Right ventricle myocardium superior (tissue), 1 donor: ENCODE data around the gene NDUFS7. TPM values are rescaled to one million over a fixed set of nuclear protein-coding genes. Genes with fewer than 3 reads are reported as not detected.

Experiments used
- ATAC-seq: fragments of 200-7000 bp; cut with Tn5 transposase; one replicate; pipeline ENCODE4 v1.9.1; 2020; ENCODE audit warnings: mild to moderate bottlenecking; ENCODE audit not compliant: poor library complexity
- DNase-seq: peaks from one replicate; pipeline ENCODE4 v3.0.0-alpha.2; 2020
- intact Hi-C: fragments of 100-400 bp; cut with DNase I; formaldehyde crosslinking; loops from one replicate; pipeline ENCODE4 v1.11.2; 2022
- total RNA-seq: library from RNA; stranded (reverse); fragmentation: NEBNext Ultra II Directional; extraction: Animal tissue kit (Norgen Biotek cat#: 25700); gene quantifications from one replicate; pipeline ENCODE4 v1.2.1, GENCODE V29; 2021
- donor health status: DM: no; HTN: yes; CAD: no; lungs with severe emphysema.

NDUFS7 gene
- total RNA-seq, 1 donor from 2014 or later = 461 TPM

- no peak for ATAC-seq
- intact Hi-C loops = no loop called here
- DNase-seq = no peak
Observed at GRCh38 chr19:1379126-1379905, 4.4 kb upstream of the NDUFS7 start.

- ATAC-seq = no peak
- intact Hi-C loops = loop anchor here (10.0 kb wide), 1 partner anchor 105 kb away; the partner anchor contains the start of gene FAM174C
- DNase-seq = no peak
Observed at GRCh38 chr19:1379961-1380489, 3.7 kb upstream of the NDUFS7 start.

GRCh38 chr19:1382250-1382649, 1.5 kb upstream of the NDUFS7 start:
- ATAC-seq (no peak), DNase-seq (no peak)
- intact Hi-C loops = loop anchor here (10.0 kb wide), 1 partner anchor 107 kb away; the partner anchor contains the start of gene FAM174C

- intact Hi-C loops = loop anchor here (10.0 kb wide), 1 partner anchor 108 kb away; the partner anchor contains the start of gene FAM174C
- DNase-seq (no peak), ATAC-seq (no peak)
Observed at GRCh38 chr19:1383017-1383311, 743 bp upstream of the NDUFS7 start.

- intact Hi-C loops = loop anchor here (10.0 kb wide), 1 partner anchor 109 kb away; the partner anchor contains the start of gene FAM174C
- DNase-seq (no peak), ATAC-seq (peak; percentile 1)
Observed at GRCh38 chr19:1384085-1384462, 367 bp downstream of the NDUFS7 start.

- intact Hi-C loops = loop anchor here (10.0 kb wide), 1 partner anchor 110 kb away; the partner anchor contains the start of gene FAM174C
- DNase-seq (no peak), ATAC-seq (no peak)
Observed at GRCh38 chr19:1384478-1385110, 887 bp downstream of the NDUFS7 start.

- ATAC-seq (no peak), DNase-seq (no peak)
- intact Hi-C loops = loop anchor here (10.0 kb wide), 1 partner anchor 111 kb away; the partner anchor contains the start of gene FAM174C
Observed at GRCh38 chr19:1385816-1386215, 2.1 kb downstream of the NDUFS7 start.

- no peak for ATAC-seq
- intact Hi-C loops = loop anchor here (10.0 kb wide), 1 partner anchor 112 kb away; the partner anchor contains the start of gene FAM174C
- DNase-seq = no peak
Observed at GRCh38 chr19:1386945-1387683, 3.4 kb downstream of the NDUFS7 start.

GRCh38 chr19:1387684-1388636, 4.3 kb downstream of the NDUFS7 start:
- DNase-seq (no peak), ATAC-seq (peak; percentile 24)
- intact Hi-C loops = loop anchor here (10.0 kb wide), 1 partner anchor 113 kb away; the partner anchor contains the start of gene FAM174C

- ATAC-seq (no peak), DNase-seq (no peak)
- intact Hi-C loops = loop anchor here (10.0 kb wide), 1 partner anchor 114 kb away; the partner anchor contains the start of gene FAM174C
Observed at GRCh38 chr19:1388637-1389026, 4.9 kb downstream of the NDUFS7 start.

- ATAC-seq (no peak), DNase-seq (no peak)
- intact Hi-C loops = loop anchor here (10.0 kb wide), 1 partner anchor 114 kb away; the partner anchor contains the start of gene FAM174C
Observed at GRCh38 chr19:1389033-1389940, 5.6 kb downstream of the NDUFS7 start.

- DNase-seq (no peak), ATAC-seq (no peak)
- intact Hi-C loops = no loop called here
Observed at GRCh38 chr19:1390890-1391423, 7.2 kb downstream of the NDUFS7 start.

GRCh38 chr19:1392407-1392806, 8.7 kb downstream of the NDUFS7 start:
- DNase-seq (no peak), ATAC-seq (no peak)
- intact Hi-C loops = no loop called here

GRCh38 chr19:1392939-1393530, 9.3 kb downstream of the NDUFS7 start:
- intact Hi-C loops = no loop called here
- no peak for DNase-seq
- no peak for ATAC-seq

- peak; percentile 38 for DNase-seq
- ATAC-seq = no peak
- intact Hi-C loops = no loop called here
Observed at GRCh38 chr19:1393841-1394240, 10.1 kb downstream of the NDUFS7 start.
